ENCODE results near the gene STAC3.

STAC3 gene

GRCh38 chr12:57210461-57210860, 40.5 kb downstream of the STAC3 start:
- DNase-seq: no peak

- DNase-seq: no peak
These were observed 41.1 kb downstream of the STAC3 start for GRCh38 chr12:57209916-57210315.

- DNase-seq: no peak
These were observed 42.2 kb downstream of the STAC3 start for GRCh38 chr12:57208631-57209282.

- DNase-seq: no peak
These were observed 43.0 kb downstream of the STAC3 start for GRCh38 chr12:57207731-57208630.

GRCh38 chr12:57205931-57206330, 45.1 kb downstream of the STAC3 start:
- DNase-seq: no peak

- DNase-seq: no peak
These were observed 45.8 kb downstream of the STAC3 start for GRCh38 chr12:57205186-57205585.

- DNase-seq: no peak
These were observed 46.5 kb downstream of the STAC3 start for GRCh38 chr12:57204454-57204853.

GRCh38 chr12:57203791-57204190, 47.2 kb downstream of the STAC3 start:
- no peak for DNase-seq

- no peak for DNase-seq
These were observed 47.8 kb downstream of the STAC3 start for GRCh38 chr12:57203201-57203600.

- DNase-seq: no peak
These were observed 48.7 kb downstream of the STAC3 start for GRCh38 chr12:57202321-57202720.

- no peak for DNase-seq
These were observed 49.4 kb downstream of the STAC3 start for GRCh38 chr12:57201631-57202030.

- no peak for DNase-seq
These were observed 49.8 kb downstream of the STAC3 start for GRCh38 chr12:57201219-57201618.

- no peak for DNase-seq
These were observed 50.5 kb downstream of the STAC3 start for GRCh38 chr12:57200497-57200896.

- DNase-seq: no peak
These were observed 51.8 kb downstream of the STAC3 start for GRCh38 chr12:57199191-57199590.

GRCh38 chr12:57198329-57198728, 52.7 kb downstream of the STAC3 start:
- no peak for DNase-seq

- DNase-seq: no peak
These were observed 54.0 kb downstream of the STAC3 start for GRCh38 chr12:57196956-57197355.

GRCh38 chr12:57196439-57196838, 54.5 kb downstream of the STAC3 start:
- no peak for DNase-seq

- no peak for DNase-seq
These were observed 55.2 kb downstream of the STAC3 start for GRCh38 chr12:57195611-57196371.

GRCh38 chr12:57195186-57195585, 55.8 kb downstream of the STAC3 start:
- DNase-seq: no peak

GRCh38 chr12:57194253-57194652, 56.7 kb downstream of the STAC3 start:
- DNase-seq: no peak

GRCh38 chr12:57193706-57194245, 57.2 kb downstream of the STAC3 start:
- DNase-seq: no peak
